OCI-LY3 (cell line): ENCODE data around the gene STMN3.

Experiments
- H2AFZ ChIP-seq: fragments of 200-600, 300-600 bp; shearing (Covaris generic); 2 replicates; pipeline ENCODE4 v1.6.0; 2014; ENCODE audit warnings: antibody characterized with exemption, low read depth, low read length
- H3K27ac ChIP-seq: fragments of 200-600, 300-600 bp; sonication (generic); 2 replicates; pipeline ENCODE4 v1.5.1; 2014; ENCODE audit warnings: mild to moderate bottlenecking, low read length, moderate library complexity, mixed read lengths
- H3K27me3 ChIP-seq: fragments of 200-600, 300-600 bp; sonication (generic); 2 replicates; pipeline ENCODE4 v1.6.1; 2014; ENCODE audit warnings: low read depth, low read length, mixed read lengths
- H3K36me3 ChIP-seq: fragments of 200-600, 300-600 bp; sonication (generic); replicated peaks from 2 replicates; pipeline ENCODE3; 2014; ENCODE audit warnings: low read depth, low read length, mixed read lengths
- H3K4me1 ChIP-seq: fragments of 300-600, 200-600 bp; sonication (generic); 2 replicates; pipeline ENCODE4 v1.6.1; 2014; ENCODE audit warnings: low read length, mixed read lengths
- H3K4me2 ChIP-seq: fragments of 200-600, 300-600 bp; sonication (generic); 2 replicates; pipeline ENCODE4 v1.6.1; 2014; ENCODE audit warnings: low read length, mixed read lengths
- H3K4me3 ChIP-seq: fragments of 300-600, 200-600 bp; sonication (generic); 2 replicates; pipeline ENCODE4 v1.5.1; 2014; ENCODE audit warnings: antibody characterized with exemption, mild to moderate bottlenecking, low read length, moderate library complexity
- H3K79me2 ChIP-seq: fragments of 300-600, 200-600 bp; shearing (Covaris generic); 2 replicates; pipeline ENCODE4 v1.6.1; 2014; ENCODE audit warnings: mild to moderate bottlenecking, low read length, mixed read lengths
- H3K9ac ChIP-seq: fragments of 300-600, 200-600 bp; shearing (Covaris generic); 2 replicates; pipeline ENCODE4 v1.6.0; 2014; ENCODE audit warnings: mild to moderate bottlenecking, low read length, moderate library complexity
- H3K9me3 ChIP-seq: fragments of 200-600, 300-600 bp; shearing (Covaris generic); 2 replicates; pipeline ENCODE4 v1.6.1; 2014; ENCODE audit warnings: low read length, mixed read lengths; ENCODE audit not compliant: insufficient read depth
- H4K20me1 ChIP-seq: fragments of 200-600, 300-600 bp; sonication (generic); 2 replicates; pipeline ENCODE4 v1.6.1; 2016; ENCODE audit warnings: low read length, mixed read lengths; ENCODE audit not compliant: insufficient read depth
- CTCF ChIP-seq: fragments of 200-600, 300-600 bp; sonication (generic); IDR thresholded peaks from 2 replicates; pipeline ENCODE4 v1.5.1; 2014; ENCODE audit warnings: antibody characterized with exemption, low read length, low read depth
- EZH2phosphoT487 ChIP-seq: fragments of 200-600 bp; shearing (Covaris generic); IDR thresholded peaks from 2 replicates; pipeline ENCODE4 v1.6.1; 2018; ENCODE audit warnings: antibody characterized with exemption, mixed run types, low read depth

Gene STMN3

GRCh38 chr20:63622096-63622495 lies 31.1 kb downstream of the STMN3 start:
- H3K79me2 ChIP-seq = peaks cover 63% of the 10 kb centered on the region

GRCh38 chr20:63620991-63621390 lies 32.2 kb downstream of the STMN3 start:
- H3K27me3 ChIP-seq = no peaks in the 10 kb centered on the region
- no peak overlapping the region for H3K4me3 ChIP-seq
- TF ChIP-seq CTCF (no peak), EZH2phosphoT487 (no peak)
- no peak overlapping the region for H3K9ac ChIP-seq
- no peaks in the 10 kb centered on the region for H3K9me3 ChIP-seq
- no peak overlapping the region for H2AFZ ChIP-seq
- H3K79me2 ChIP-seq = peaks cover 57% of the 10 kb centered on the region
- H3K27ac ChIP-seq = no peak overlapping the region
- H4K20me1 ChIP-seq = peaks cover 22% of the 10 kb centered on the region; the same call in 1 of the 2 replicates
- peaks cover 17% of the 10 kb centered on the region for H3K36me3 ChIP-seq
- H3K4me2 ChIP-seq = no peak overlapping the region
- H3K4me1 ChIP-seq = peaks cover 6% of the 10 kb centered on the region

More at GRCh38 chr20:63622096-63622495, 31.1 kb downstream of the STMN3 start:
- Histone ChIP-seq H3K36me3 (peaks cover 13% of the 10 kb centered on the region), H3K4me3 (no peak overlapping the region), H3K4me1 (peaks cover 6% of the 10 kb centered on the region), H3K9me3 (no peaks in the 10 kb centered on the region), H3K9ac (no peak overlapping the region), H2AFZ (no peak overlapping the region), H3K27ac (no peak overlapping the region), H4K20me1 (peaks cover 22% of the 10 kb centered on the region; the same call in 1 of the 2 replicates), H3K27me3 (no peaks in the 10 kb centered on the region), H3K4me2 (no peak overlapping the region)
- TF ChIP-seq CTCF = no peak
- TF ChIP-seq EZH2phosphoT487 = no peak

- H3K9ac ChIP-seq = no peak overlapping the region
- TF ChIP-seq EZH2phosphoT487 (no peak), CTCF (no peak)
- no peak overlapping the region for H3K4me2 ChIP-seq
- H3K9me3 ChIP-seq = no peaks in the 10 kb centered on the region
- no peaks in the 10 kb centered on the region for H3K27me3 ChIP-seq
- peaks cover 22% of the 10 kb centered on the region; the same call in 1 of the 2 replicates for H4K20me1 ChIP-seq
- no peak overlapping the region for H3K4me3 ChIP-seq
- no peak overlapping the region for H3K27ac ChIP-seq
- H3K79me2 ChIP-seq = peaks cover 43% of the 10 kb centered on the region
- no peaks in the 10 kb centered on the region for H3K4me1 ChIP-seq
- H2AFZ ChIP-seq = no peak overlapping the region
- peaks cover 20% of the 10 kb centered on the region for H3K36me3 ChIP-seq
These were observed 33.7 kb downstream of the STMN3 start for GRCh38 chr20:63619505-63619904.

- no peak overlapping the region for H3K4me2 ChIP-seq
These were observed 34.1 kb downstream of the STMN3 start for GRCh38 chr20:63619086-63619485.

More at GRCh38 chr20:63619086-63619485, 34.1 kb downstream of the STMN3 start:
- Histone ChIP-seq H4K20me1 (peaks cover 22% of the 10 kb centered on the region; the same call in 1 of the 2 replicates), H3K36me3 (peaks cover 20% of the 10 kb centered on the region), H3K79me2 (peaks cover 41% of the 10 kb centered on the region), H2AFZ (no peak overlapping the region), H3K9ac (no peak overlapping the region), H3K27ac (no peak overlapping the region), H3K4me3 (no peak overlapping the region), H3K4me1 (no peaks in the 10 kb centered on the region), H3K9me3 (no peaks in the 10 kb centered on the region), H3K27me3 (no peaks in the 10 kb centered on the region)
- TF ChIP-seq EZH2phosphoT487 (no peak), CTCF (no peak)
